HepG2 (cell line): ENCODE results near the gene ALOXE3. TPM values are rescaled to one million over a fixed set of nuclear protein-coding genes. Genes with fewer than 3 reads are reported as not detected.

Experiments used
- CREM ChIP-seq, 2 experiments: sonication (generic) in 1 of 2; formaldehyde crosslinking in 1 of 2; IDR thresholded peaks; 2 replicates each; pipeline versions ENCODE4 v1.4.0 to v1.6.1; 2016 to 2020; ENCODE audit warnings: antibody characterized with exemption in 1 of 2, mild to moderate bottlenecking in 1 of 2, missing genetic modification reagents in 1 of 2
- DBP ChIP-seq: sonication (generic); formaldehyde crosslinking; IDR thresholded peaks from 2 replicates; pipeline ENCODE4 v1.4.0; 2020; ENCODE audit warnings: missing genetic modification reagents; ENCODE audit errors: not compliant biosample characterization
- GTF2F1 ChIP-seq: fragments of 150-350 bp; IDR thresholded peaks from 2 replicates; pipeline ENCODE4 v1.6.1; 2014; ENCODE audit warnings: low read length
- HMGXB4 ChIP-seq, 2 experiments: sonication (generic) in 1 of 2; formaldehyde crosslinking in 1 of 2; IDR thresholded peaks; 2 replicates each; pipeline versions ENCODE4 v1.4.0 to v1.6.1; 2018 to 2020; ENCODE audit warnings: missing genetic modification reagents in 2 of 2, borderline replicate concordance in 1 of 2, low read depth in 1 of 2, mild to moderate bottlenecking in 1 of 2, missing biosample characterization in 1 of 2
- MIER2 ChIP-seq: IDR thresholded peaks from 2 replicates; pipeline ENCODE4 v1.6.1; 2016; ENCODE audit warnings: missing biosample characterization, missing genetic modification reagents
- MXD3 ChIP-seq: IDR thresholded peaks from 2 replicates; pipeline ENCODE4 v1.6.1; 2016; ENCODE audit warnings: mild to moderate bottlenecking, missing biosample characterization, missing genetic modification reagents
- NFYB ChIP-seq: sonication (generic); formaldehyde crosslinking; IDR thresholded peaks from 2 replicates; pipeline ENCODE4 v1.4.0; 2020; ENCODE audit warnings: missing genetic modification reagents
- PRDM10 ChIP-seq: sonication (generic); formaldehyde crosslinking; IDR thresholded peaks from 2 replicates; pipeline ENCODE4 v1.4.0; 2020; ENCODE audit warnings: low read depth, missing genetic modification reagents
- SMYD3 ChIP-seq: sonication (generic); formaldehyde crosslinking; IDR thresholded peaks from 2 replicates; pipeline ENCODE4 v1.8.1; 2023; ENCODE audit warnings: mild to moderate bottlenecking, missing genetic modification reagents
- TCF12 ChIP-seq, 2 experiments: fragments of 450-650 bp in 1 of 2; sonication (generic) in 1 of 2; formaldehyde crosslinking in 1 of 2; IDR thresholded peaks; 2 replicates each; pipeline versions ENCODE4 v1.6.1 to v1.8.0; 2017 to 2022; ENCODE audit warnings: antibody characterized with exemption in 1 of 2, mild to moderate bottlenecking in 1 of 2, missing genetic modification reagents in 1 of 2, moderate library complexity in 1 of 2
- TFAP4 ChIP-seq: sonication (generic); IDR thresholded peaks from 2 replicates; pipeline ENCODE4 v1.6.1; 2016; ENCODE audit warnings: low read depth, borderline replicate concordance
- ZNF24 ChIP-seq: fragments of 450-650 bp; IDR thresholded peaks from 2 replicates; pipeline ENCODE4 v1.6.1; 2017; ENCODE audit warnings: antibody characterized with exemption, mild to moderate bottlenecking
- ZNF350 ChIP-seq: sonication (generic); formaldehyde crosslinking; IDR thresholded peaks from 2 replicates; pipeline ENCODE4 v1.4.0; 2020; ENCODE audit warnings: mild to moderate bottlenecking, low read depth, missing genetic modification reagents, borderline replicate concordance
- ZNF512B ChIP-seq: sonication (generic); formaldehyde crosslinking; IDR thresholded peaks from 2 replicates; pipeline ENCODE4 v1.5.1; 2020; ENCODE audit warnings: missing genetic modification reagents, mild to moderate bottlenecking, borderline replicate concordance
- ZNF547 ChIP-seq: sonication (generic); formaldehyde crosslinking; IDR thresholded peaks from 2 replicates; pipeline ENCODE4 v1.5.1; 2020; ENCODE audit warnings: mild to moderate bottlenecking, missing genetic modification reagents
- ZNF652 ChIP-seq: IDR thresholded peaks from 2 replicates; pipeline ENCODE4 v1.6.1; 2016; ENCODE audit warnings: low read depth, borderline replicate concordance
- polyA plus RNA-seq, 8 experiments: library from polyadenylated mRNA; depleted of rRNA in 3 of 8; stranded (reverse) in 7 of 8; unstranded in 1 of 8; fragments of >200 nt; fragmentation: Illumina TruSeq in 4 of 8; extraction: Trizol in 4 of 8; gene quantifications; 2 replicates each; pipeline versions ENCODE4 v1.2.1 to v1.2.3, GENCODE V29; 2011 to 2016; ENCODE audit warnings: low read depth in 4 of 8, missing spikeins in 1 of 8, mixed read lengths in 1 of 8; ENCODE audit not compliant: insufficient read depth in 1 of 8
- total RNA-seq, 5 experiments: library from RNA; depleted of rRNA; stranded (reverse); fragments of >200 nt; fragmentation: Illumina TruSeq; extraction: Trizol; gene quantifications; 2 replicates each; pipeline ENCODE4 v1.2.3, GENCODE V29; 2016; ENCODE audit warnings: low read depth in 1 of 5

The ALOXE3 gene
- total and polyA plus RNA-seq, 2 of the 13 experiments (the other 11 are each of a cell fraction or from before 2014, with no cell fraction given), result 0.07 TPM; not detected in 1

- TF ChIP-seq DBP, result no peak
- TF ChIP-seq MIER2 (CRISPR knock-in tag), result no peak
- TF ChIP-seq NFYB, result peak; percentile 40
- TF ChIP-seq CREM (IDR thresholded peaks at IDR 0.05), result peak; percentile 56; the same call in 1 of the 2 replicates
- TF ChIP-seq CREM (CRISPR knock-in tag; IDR thresholded peaks at IDR 0.05), result no peak
- TF ChIP-seq ZNF350, result peak; percentile 89; the same call in 1 of the 2 replicates
- no peak for TF ChIP-seq TCF12 (IDR thresholded peaks at IDR 0.05)
- TF ChIP-seq TCF12 (CRISPR knock-in tag; IDR thresholded peaks at IDR 0.05), result no peak
- no peak for TF ChIP-seq GTF2F1
- TF ChIP-seq PRDM10, result no peak
- no peak; the same call in 1 of the 2 replicates for TF ChIP-seq ZNF652 (CRISPR knock-in tag)
- no peak for TF ChIP-seq ZNF547 (CRISPR knock-in tag)
- TF ChIP-seq SMYD3 (CRISPR knock-in tag), result 0 out of 2 replicates have a peak, but pooled peaks have one; percentile 9
- peak; percentile 99 to 100 for TF ChIP-seq HMGXB4 (CRISPR knock-in tag; IDR thresholded peaks at IDR 0.05; ENCODE audit: borderline replicate concordance in 1 of 2, low read depth in 1 of 2)
- TF ChIP-seq TFAP4, result peak; percentile 32; the same call in 1 of the 2 replicates
- TF ChIP-seq MXD3 (CRISPR knock-in tag), result peak; percentile 45; the same call in 1 of the 2 replicates
- peak; percentile 95 for TF ChIP-seq ZNF24
- TF ChIP-seq ZNF512B (CRISPR knock-in tag), result peak; percentile 39; the same call in 1 of the 2 replicates
Measured at GRCh38 chr17:8138672-8139371, 20.5 kb upstream of the ALOXE3 start (continued).
